ENCODE measurements around the gene DCDC1. TPM values are rescaled to one million over a fixed set of nuclear protein-coding genes. Genes with fewer than 3 reads are reported as not detected.

DCDC1 gene
- total and polyA plus RNA-seq, 2 experiments from 2014 or later: 1.1 TPM; not detected in 1

DNA sequence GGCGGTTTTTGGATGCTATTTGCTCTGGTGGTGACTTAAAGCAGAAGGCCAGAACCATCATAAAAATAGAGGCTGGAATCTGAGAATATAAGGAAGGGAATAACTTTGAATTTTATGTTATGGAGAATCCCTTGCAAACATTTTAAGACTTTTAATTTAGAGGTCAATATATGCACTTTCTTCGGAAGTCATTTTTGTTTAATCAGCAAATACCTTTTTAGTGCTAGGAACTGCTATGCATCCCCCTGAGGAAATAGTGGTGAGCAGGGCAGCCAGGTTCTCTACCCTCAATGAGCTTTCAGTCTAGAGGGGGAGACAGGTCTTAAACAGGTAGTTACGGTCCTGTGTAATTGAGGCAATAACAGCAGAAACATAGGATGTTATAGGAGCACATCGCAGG lies 516.9 kb downstream of the DCDC1 start:
- Histone ChIP-seq H3K27ac (no peak overlapping the region), H3K9me3 (ENCODE audit: low read depth) (no peaks in the 10 kb centered on the region), H3K27me3 (no peaks in the 10 kb centered on the region), H3K4me3 (no peak overlapping the region), H3K36me3 (no peaks in the 10 kb centered on the region), H3K4me1 (ENCODE audit: low read depth) (no peaks in the 10 kb centered on the region)
- TF ChIP-seq, protein P1, sequence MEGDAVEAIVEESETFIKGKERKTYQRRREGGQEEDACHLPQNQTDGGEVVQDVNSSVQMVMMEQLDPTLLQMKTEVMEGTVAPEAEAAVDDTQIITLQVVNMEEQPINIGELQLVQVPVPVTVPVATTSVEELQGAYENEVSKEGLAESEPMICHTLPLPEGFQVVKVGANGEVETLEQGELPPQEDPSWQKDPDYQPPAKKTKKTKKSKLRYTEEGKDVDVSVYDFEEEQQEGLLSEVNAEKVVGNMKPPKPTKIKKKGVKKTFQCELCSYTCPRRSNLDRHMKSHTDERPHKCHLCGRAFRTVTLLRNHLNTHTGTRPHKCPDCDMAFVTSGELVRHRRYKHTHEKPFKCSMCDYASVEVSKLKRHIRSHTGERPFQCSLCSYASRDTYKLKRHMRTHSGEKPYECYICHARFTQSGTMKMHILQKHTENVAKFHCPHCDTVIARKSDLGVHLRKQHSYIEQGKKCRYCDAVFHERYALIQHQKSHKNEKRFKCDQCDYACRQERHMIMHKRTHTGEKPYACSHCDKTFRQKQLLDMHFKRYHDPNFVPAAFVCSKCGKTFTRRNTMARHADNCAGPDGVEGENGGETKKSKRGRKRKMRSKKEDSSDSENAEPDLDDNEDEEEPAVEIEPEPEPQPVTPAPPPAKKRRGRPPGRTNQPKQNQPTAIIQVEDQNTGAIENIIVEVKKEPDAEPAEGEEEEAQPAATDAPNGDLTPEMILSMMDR (IDR thresholded peaks at IDR 0.05; ENCODE audit: low read depth, low read length): no peak
- DNase-seq (ENCODE audit: low read depth in 1 of 2, low spot score in 1 of 2): no peak

DNA sequence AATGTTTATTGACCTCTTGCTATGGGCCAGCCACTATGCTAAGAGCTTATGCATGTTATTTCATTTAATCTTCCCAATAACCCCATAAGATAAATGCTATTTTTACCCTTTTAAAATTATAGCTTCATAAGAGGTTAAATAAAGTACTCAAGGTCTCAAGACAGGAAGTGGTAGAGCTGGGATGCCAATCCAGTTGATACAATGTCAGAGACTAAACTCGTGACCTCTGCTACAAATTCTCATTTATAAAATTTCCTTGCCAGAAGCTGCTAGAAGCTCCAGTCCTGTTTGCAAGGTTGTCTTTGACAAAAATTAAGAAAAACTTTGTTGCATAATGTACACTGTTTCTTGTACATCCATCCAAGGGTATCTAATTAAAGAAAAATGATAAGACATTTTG lies 517.4 kb downstream of the DCDC1 start:
- Histone ChIP-seq H3K9me3 (ENCODE audit: low read depth) (no peaks in the 10 kb centered on the region), H3K4me3 (no peak overlapping the region), H3K36me3 (no peaks in the 10 kb centered on the region), H3K27me3 (no peaks in the 10 kb centered on the region), H3K4me1 (ENCODE audit: low read depth) (no peaks in the 10 kb centered on the region), H3K27ac (no peak overlapping the region)
- TF ChIP-seq, protein P1 (IDR thresholded peaks at IDR 0.05; ENCODE audit: low read depth, low read length): no peak
- no peak for DNase-seq (ENCODE audit: low read depth in 1 of 2, low spot score in 1 of 2)

DNA sequence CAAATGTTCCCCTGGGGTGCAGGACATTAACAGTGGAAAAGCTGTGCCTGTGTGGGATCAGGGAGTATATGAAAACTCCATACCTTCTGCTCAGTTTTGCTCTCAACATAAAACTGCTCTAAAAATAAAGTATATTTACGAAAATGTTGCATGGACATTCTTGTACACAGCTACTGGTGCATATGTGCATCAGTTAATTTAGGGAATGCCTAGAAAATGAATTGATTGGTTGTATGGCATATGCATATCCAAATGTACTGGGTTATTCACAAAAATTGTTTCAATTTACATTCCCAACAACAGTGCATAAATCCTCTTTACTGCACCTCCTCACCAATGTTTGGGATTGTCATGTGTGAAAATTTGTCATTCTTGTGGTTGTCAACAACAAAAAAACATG lies 532.3 kb downstream of the DCDC1 start:
- no peaks in the 10 kb centered on the region for H3K27me3 ChIP-seq
- no peaks in the 10 kb centered on the region for H3K36me3 ChIP-seq
- no peak overlapping the region for H3K27ac ChIP-seq
- H3K9me3 ChIP-seq (ENCODE audit: low read depth): no peaks in the 10 kb centered on the region
- TF ChIP-seq, protein P1 (IDR thresholded peaks at IDR 0.05; ENCODE audit: low read depth, low read length): no peak
- DNase-seq (ENCODE audit: low read depth in 1 of 2, low spot score in 1 of 2): no peak
- peaks cover 5% of the 10 kb centered on the region for H3K4me1 ChIP-seq (ENCODE audit: low read depth)
- no peak overlapping the region for H3K4me3 ChIP-seq

DNA sequence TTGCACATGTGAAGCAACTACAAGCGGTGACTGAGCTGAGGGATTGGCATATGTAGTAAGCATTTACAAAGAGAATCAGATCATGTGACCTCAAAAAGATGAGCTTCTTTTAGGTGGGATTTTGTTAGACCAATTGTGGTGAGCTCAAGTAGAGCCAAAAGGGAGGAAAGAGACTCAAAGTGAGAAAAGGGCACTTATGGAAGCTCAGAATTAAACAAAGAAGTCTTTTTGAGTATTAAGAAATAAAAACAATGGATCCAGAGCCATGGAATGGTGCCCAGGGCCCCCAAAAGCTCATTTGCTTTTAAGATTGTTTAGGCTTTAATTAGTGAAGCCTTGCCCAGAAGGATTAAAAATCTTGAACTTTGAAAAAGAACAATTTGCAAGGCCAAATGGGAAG lies 536.7 kb downstream of the DCDC1 start:
- no peak overlapping the region for H3K4me3 ChIP-seq
- H3K36me3 ChIP-seq: no peaks in the 10 kb centered on the region
- TF ChIP-seq, protein P1 (IDR thresholded peaks at IDR 0.05; ENCODE audit: low read depth, low read length): no peak
- peaks cover 11% of the 10 kb centered on the region for H3K4me1 ChIP-seq (ENCODE audit: low read depth)
- DNase-seq (ENCODE audit: low read depth in 1 of 2, low spot score in 1 of 2): no peak
- H3K27me3 ChIP-seq: no peaks in the 10 kb centered on the region
- H3K9me3 ChIP-seq (ENCODE audit: low read depth): no peaks in the 10 kb centered on the region
- no peak overlapping the region for H3K27ac ChIP-seq

DNA sequence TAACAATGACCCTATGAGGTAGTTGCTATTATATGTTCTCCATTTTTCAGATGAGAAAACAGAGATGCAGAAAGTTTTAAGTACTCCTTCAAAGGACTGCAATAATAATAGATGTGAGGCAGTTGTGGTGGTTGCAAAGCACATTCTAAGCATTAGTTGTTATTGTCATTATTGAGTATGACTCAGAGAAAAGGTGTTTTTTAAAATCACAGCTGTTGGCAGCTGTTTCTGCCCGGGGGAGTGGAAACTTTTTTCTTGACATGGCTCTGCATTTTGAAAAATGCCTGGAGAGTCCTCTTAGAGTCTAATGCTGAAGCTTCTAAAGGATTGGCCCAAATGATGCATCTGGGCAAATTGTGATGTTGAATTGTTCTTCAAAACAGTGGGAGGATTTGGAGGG lies 538.9 kb downstream of the DCDC1 start:
- peaks cover 25% of the 10 kb centered on the region for H3K4me1 ChIP-seq (ENCODE audit: low read depth)
- H3K27me3 ChIP-seq: no peaks in the 10 kb centered on the region
- no peak for DNase-seq (ENCODE audit: low read depth in 1 of 2, low spot score in 1 of 2)
- no peak overlapping the region for H3K4me3 ChIP-seq
- H3K36me3 ChIP-seq: no peaks in the 10 kb centered on the region
- TF ChIP-seq, protein P1 (IDR thresholded peaks at IDR 0.05; ENCODE audit: low read depth, low read length): no peak
- no peak overlapping the region for H3K27ac ChIP-seq
- H3K9me3 ChIP-seq (ENCODE audit: low read depth): no peaks in the 10 kb centered on the region

DNA sequence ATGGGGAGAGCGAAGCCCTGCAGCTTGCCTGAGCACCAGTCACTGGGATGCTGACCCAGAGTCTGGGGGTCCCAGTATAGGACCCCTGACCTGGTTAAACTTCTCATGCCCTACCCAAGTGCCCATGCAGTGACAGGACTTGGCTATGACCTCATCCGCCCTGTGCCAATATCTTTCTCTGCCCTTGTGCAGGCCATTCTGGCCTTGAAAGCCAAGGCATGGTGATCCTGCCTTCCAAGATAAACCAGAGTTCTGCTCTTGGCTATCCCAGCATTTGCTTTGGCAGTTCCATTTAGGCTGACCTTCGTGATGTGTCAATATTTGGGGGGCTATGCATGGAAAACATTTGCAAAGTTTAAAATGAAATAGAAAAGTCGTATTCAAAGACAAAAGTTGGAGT lies 542.6 kb downstream of the DCDC1 start:
- Histone ChIP-seq H3K9me3 (ENCODE audit: low read depth) (no peaks in the 10 kb centered on the region), H3K27ac (peak overlapping the region; percentile 80), H3K27me3 (no peaks in the 10 kb centered on the region), H3K4me3 (no peak overlapping the region), H3K4me1 (ENCODE audit: low read depth) (peaks cover 45% of the 10 kb centered on the region), H3K36me3 (no peaks in the 10 kb centered on the region)
- no peak for DNase-seq (ENCODE audit: low read depth in 1 of 2, low spot score in 1 of 2)
- TF ChIP-seq, protein P1 (IDR thresholded peaks at IDR 0.05; ENCODE audit: low read depth, low read length): no peak
